Neural cell (in vitro differentiated cells): ENCODE results near the gene DISP3. TPM values are rescaled to one million over a fixed set of nuclear protein-coding genes. Genes with fewer than 3 reads are reported as not detected.

Experiments
- H2AFZ ChIP-seq: fragments of 200-600, 300-800 bp; sonication (generic), shearing (Covaris generic); 2 replicates; pipeline ENCODE4 v1.6.0; 2014; ENCODE audit warnings: low read depth, mild to moderate bottlenecking, antibody characterized with exemption, low read length, moderate library complexity
- H3F3A ChIP-seq: fragments of 200-600 bp; shearing (Covaris generic); 2 replicates; pipeline ENCODE4 v1.6.1; 2016; ENCODE audit warnings: mild to moderate bottlenecking, moderate library complexity, mixed read lengths, antibody characterized with exemption, low read length; ENCODE audit not compliant: insufficient read depth, poor library complexity, severe bottlenecking
- H3K27ac ChIP-seq: fragments of 200-600, 300-800 bp; sonication (generic), shearing (Covaris generic); 2 replicates; pipeline ENCODE4 v1.5.1; 2014; ENCODE audit warnings: mild to moderate bottlenecking, low read length, moderate library complexity
- H3K27me3 ChIP-seq: fragments of 300-800, 200-600 bp; sonication (generic), shearing (Covaris generic); 2 replicates; pipeline ENCODE4 v1.6.0; 2014; ENCODE audit warnings: mild to moderate bottlenecking, low read depth, low read length, moderate library complexity; ENCODE audit not compliant: insufficient read depth
- H3K36me3 ChIP-seq: fragments of 300-800, 200-600 bp; sonication (generic), shearing (Covaris generic); 2 replicates; pipeline ENCODE4 v1.5.1; 2014; ENCODE audit warnings: mild to moderate bottlenecking, antibody characterized with exemption, low read length, moderate library complexity; ENCODE audit not compliant: insufficient read depth
- H3K4me2 ChIP-seq: fragments of 300-800, 200-600 bp; sonication (generic), shearing (Covaris generic); 2 replicates; pipeline ENCODE4 v1.6.0; 2014; ENCODE audit warnings: mild to moderate bottlenecking, low read length
- H3K4me3 ChIP-seq: fragments of 300-800, 200-600 bp; sonication (generic), shearing (Covaris generic); 2 replicates; pipeline ENCODE4 v1.5.1; 2014; ENCODE audit warnings: mild to moderate bottlenecking, low read length, moderate library complexity
- H3K79me2 ChIP-seq: fragments of 200-600 bp; shearing (Covaris generic); replicated peaks from 2 replicates; pipeline ENCODE4 v1.6.0; 2014; ENCODE audit warnings: mild to moderate bottlenecking, low read length, moderate library complexity; ENCODE audit not compliant: insufficient read depth
- H3K9ac ChIP-seq: fragments of 300-800, 200-600 bp; sonication (generic), shearing (Covaris generic); 2 replicates; pipeline ENCODE4 v1.6.1; 2016; ENCODE audit warnings: mild to moderate bottlenecking, low read length, mixed read lengths
- H3K9me2 ChIP-seq: fragments of 200-600 bp; shearing (Covaris generic); 2 replicates; pipeline ENCODE4 v1.6.1; 2016; ENCODE audit warnings: mild to moderate bottlenecking, low read length, mixed read lengths; ENCODE audit not compliant: insufficient read depth
- H3K9me3 ChIP-seq: fragments of 200-600, 300-800 bp; sonication (generic), shearing (Covaris generic); 2 replicates; pipeline ENCODE4 v1.6.1; 2016; ENCODE audit warnings: mild to moderate bottlenecking, mixed run types, low read length, moderate library complexity, mixed read lengths
- H4K20me1 ChIP-seq: fragments of 200-600 bp; shearing (Covaris generic); 2 replicates; pipeline ENCODE4 v1.6.1; 2016; ENCODE audit warnings: mild to moderate bottlenecking, mixed run types; ENCODE audit not compliant: insufficient read depth
- EP300 ChIP-seq: fragments of 450-650 bp; conservative IDR thresholded peaks from 2 replicates; pipeline ENCODE4 v1.6.1; 2014; ENCODE audit warnings: antibody characterized with exemption, mild to moderate bottlenecking, moderate library complexity; ENCODE audit not compliant: poor library complexity, severe bottlenecking
- EZH2 ChIP-seq: fragments of 200-600, 300-800 bp; shearing (Covaris generic), sonication (generic); IDR thresholded peaks from 2 replicates; pipeline ENCODE4 v1.6.1; 2014; ENCODE audit warnings: antibody characterized with exemption, low read length, borderline replicate concordance, mild to moderate bottlenecking; ENCODE audit not compliant: insufficient read depth, poor library complexity, severe bottlenecking
- MXI1 ChIP-seq: fragments of 450-650 bp; conservative IDR thresholded peaks from 2 replicates; pipeline ENCODE4 v1.6.1; 2014; ENCODE audit warnings: antibody characterized with exemption, mild to moderate bottlenecking; ENCODE audit not compliant: poor library complexity, severe bottlenecking
- POLR2AphosphoS5 ChIP-seq: IDR thresholded peaks from 2 replicates; pipeline ENCODE4 v1.6.1; 2012
- RAD21 ChIP-seq: fragments of 450-650 bp; conservative IDR thresholded peaks from 2 replicates; pipeline ENCODE4 v1.6.1; 2014; ENCODE audit warnings: antibody characterized with exemption, mild to moderate bottlenecking, moderate library complexity
- SMC3 ChIP-seq: fragments of 450-650 bp; conservative IDR thresholded peaks from 2 replicates; pipeline ENCODE4 v1.6.1; 2014; ENCODE audit warnings: antibody characterized with exemption, mild to moderate bottlenecking, moderate library complexity; ENCODE audit not compliant: poor library complexity
- TAF1 ChIP-seq: IDR thresholded peaks from 2 replicates; pipeline ENCODE4 v1.6.1; 2012; ENCODE audit warnings: low read depth
- polyA plus RNA-seq: library from polyadenylated mRNA; depleted of rRNA; stranded (reverse); fragments of >200 nt; gene quantifications from 2 replicates; pipeline ENCODE4 v1.2.3, GENCODE V29; 2014
- TF ChIP-seq, protein P1 (sequence below): IDR thresholded peaks from 2 replicates; pipeline ENCODE4 v1.6.1; 2012; ENCODE audit warnings: borderline replicate concordance
- TF ChIP-seq, protein P2 (sequence below): fragments of 450-650 bp; IDR thresholded peaks from 2 replicates; pipeline ENCODE4 v1.5.1; 2014; ENCODE audit warnings: antibody characterized with exemption, mild to moderate bottlenecking, moderate library complexity; ENCODE audit not compliant: poor library complexity, severe bottlenecking

DISP3 gene
- polyA plus RNA-seq, 1 donor from 2014 or later, result 14.9 TPM

DNA sequence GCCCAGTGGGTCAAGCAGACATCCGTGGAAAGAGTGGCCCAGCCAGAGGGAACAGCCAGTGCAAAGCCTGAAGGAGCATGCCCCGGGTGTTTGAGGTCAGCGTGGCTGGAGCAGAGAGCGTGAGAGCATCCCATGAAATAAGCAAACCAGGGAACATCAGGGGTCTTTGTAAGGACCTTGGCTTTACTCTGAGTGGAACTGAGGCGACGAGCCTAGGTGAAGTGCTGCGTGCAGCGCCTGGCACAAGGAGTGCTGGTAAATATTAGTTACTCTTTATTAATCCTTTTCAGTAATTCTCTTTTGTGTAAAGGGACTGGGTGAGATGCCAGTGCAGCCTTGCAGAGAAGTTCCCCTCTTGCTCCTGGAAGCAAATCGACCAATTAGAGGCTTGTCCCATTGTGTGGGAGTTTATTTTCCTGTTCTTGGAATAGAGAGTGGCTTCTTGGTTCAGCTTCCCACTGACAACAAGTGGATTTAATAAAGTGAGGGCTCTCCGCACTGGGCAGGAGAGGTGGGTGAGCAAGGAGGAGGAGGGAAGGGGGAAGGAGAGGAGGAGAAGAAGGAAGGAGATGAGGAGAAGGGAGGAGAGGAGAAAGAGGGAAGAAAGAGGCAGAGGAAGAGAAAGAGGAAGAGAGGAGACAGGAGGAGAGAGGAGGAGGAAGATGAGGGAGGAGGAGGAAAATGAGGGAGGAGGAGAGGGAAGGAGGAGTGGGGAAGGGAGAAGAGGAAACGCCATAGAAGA, 37.6 kb upstream of the DISP3 start:
- Histone ChIP-seq H3K27ac (no peak overlapping the region), H3K9ac (no peak overlapping the region), H2AFZ (no peak overlapping the region), H3K9me2 (no peaks in the 10 kb centered on the region), H3K79me2 (no peaks in the 10 kb centered on the region), H3F3A (no peaks in the 10 kb centered on the region), H3K4me3 (no peak overlapping the region), H4K20me1 (no peaks in the 10 kb centered on the region), H3K27me3 (no peaks in the 10 kb centered on the region), H3K4me2 (no peak overlapping the region), H3K36me3 (no peaks in the 10 kb centered on the region), H3K9me3 (no peaks in the 10 kb centered on the region)
- TF ChIP-seq, protein P1, sequence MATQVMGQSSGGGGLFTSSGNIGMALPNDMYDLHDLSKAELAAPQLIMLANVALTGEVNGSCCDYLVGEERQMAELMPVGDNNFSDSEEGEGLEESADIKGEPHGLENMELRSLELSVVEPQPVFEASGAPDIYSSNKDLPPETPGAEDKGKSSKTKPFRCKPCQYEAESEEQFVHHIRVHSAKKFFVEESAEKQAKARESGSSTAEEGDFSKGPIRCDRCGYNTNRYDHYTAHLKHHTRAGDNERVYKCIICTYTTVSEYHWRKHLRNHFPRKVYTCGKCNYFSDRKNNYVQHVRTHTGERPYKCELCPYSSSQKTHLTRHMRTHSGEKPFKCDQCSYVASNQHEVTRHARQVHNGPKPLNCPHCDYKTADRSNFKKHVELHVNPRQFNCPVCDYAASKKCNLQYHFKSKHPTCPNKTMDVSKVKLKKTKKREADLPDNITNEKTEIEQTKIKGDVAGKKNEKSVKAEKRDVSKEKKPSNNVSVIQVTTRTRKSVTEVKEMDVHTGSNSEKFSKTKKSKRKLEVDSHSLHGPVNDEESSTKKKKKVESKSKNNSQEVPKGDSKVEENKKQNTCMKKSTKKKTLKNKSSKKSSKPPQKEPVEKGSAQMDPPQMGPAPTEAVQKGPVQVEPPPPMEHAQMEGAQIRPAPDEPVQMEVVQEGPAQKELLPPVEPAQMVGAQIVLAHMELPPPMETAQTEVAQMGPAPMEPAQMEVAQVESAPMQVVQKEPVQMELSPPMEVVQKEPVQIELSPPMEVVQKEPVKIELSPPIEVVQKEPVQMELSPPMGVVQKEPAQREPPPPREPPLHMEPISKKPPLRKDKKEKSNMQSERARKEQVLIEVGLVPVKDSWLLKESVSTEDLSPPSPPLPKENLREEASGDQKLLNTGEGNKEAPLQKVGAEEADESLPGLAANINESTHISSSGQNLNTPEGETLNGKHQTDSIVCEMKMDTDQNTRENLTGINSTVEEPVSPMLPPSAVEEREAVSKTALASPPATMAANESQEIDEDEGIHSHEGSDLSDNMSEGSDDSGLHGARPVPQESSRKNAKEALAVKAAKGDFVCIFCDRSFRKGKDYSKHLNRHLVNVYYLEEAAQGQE, result no peak
- TF ChIP-seq MXI1 (no peak), EP300 (no peak), EZH2 (no peak), TAF1 (no peak), POLR2AphosphoS5 (no peak)
- TF ChIP-seq, protein P2, sequence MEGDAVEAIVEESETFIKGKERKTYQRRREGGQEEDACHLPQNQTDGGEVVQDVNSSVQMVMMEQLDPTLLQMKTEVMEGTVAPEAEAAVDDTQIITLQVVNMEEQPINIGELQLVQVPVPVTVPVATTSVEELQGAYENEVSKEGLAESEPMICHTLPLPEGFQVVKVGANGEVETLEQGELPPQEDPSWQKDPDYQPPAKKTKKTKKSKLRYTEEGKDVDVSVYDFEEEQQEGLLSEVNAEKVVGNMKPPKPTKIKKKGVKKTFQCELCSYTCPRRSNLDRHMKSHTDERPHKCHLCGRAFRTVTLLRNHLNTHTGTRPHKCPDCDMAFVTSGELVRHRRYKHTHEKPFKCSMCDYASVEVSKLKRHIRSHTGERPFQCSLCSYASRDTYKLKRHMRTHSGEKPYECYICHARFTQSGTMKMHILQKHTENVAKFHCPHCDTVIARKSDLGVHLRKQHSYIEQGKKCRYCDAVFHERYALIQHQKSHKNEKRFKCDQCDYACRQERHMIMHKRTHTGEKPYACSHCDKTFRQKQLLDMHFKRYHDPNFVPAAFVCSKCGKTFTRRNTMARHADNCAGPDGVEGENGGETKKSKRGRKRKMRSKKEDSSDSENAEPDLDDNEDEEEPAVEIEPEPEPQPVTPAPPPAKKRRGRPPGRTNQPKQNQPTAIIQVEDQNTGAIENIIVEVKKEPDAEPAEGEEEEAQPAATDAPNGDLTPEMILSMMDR, result no peak

DNA sequence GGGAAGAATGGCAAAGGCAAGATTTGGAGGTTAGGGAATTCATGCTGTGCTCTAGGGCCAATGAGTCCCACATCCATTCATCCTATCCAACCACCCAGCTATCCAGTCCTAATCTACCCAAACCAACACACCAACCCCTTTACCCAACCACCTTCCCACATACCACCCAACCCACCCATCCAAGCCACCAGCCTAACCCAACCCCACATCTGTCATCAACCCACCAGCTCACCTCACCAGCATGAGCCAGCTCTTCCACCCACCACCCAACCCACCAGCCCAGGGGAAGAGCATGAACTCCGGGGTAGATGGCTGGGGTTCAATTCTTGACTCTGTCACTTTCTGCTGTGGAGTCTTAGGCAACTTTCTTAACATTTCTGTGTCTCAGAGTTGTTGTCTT, 35.9 kb upstream of the DISP3 start:
- no peak overlapping the region for H3K4me2 ChIP-seq
- no peak for TF ChIP-seq TAF1
- TF ChIP-seq RAD21, result no peak
- TF ChIP-seq SMC3, result no peak
- TF ChIP-seq, protein P1, result no peak
- TF ChIP-seq, protein P2, result no peak
- TF ChIP-seq MXI1, result no peak
- no peak for TF ChIP-seq EZH2
- TF ChIP-seq POLR2AphosphoS5, result no peak
- H3F3A ChIP-seq, result no peaks in the 10 kb centered on the region
- no peak overlapping the region for H3K9ac ChIP-seq
- no peak overlapping the region for H3K4me3 ChIP-seq
- no peaks in the 10 kb centered on the region for H3K9me2 ChIP-seq
- no peaks in the 10 kb centered on the region for H3K36me3 ChIP-seq
- no peaks in the 10 kb centered on the region for H4K20me1 ChIP-seq
- no peak overlapping the region for H3K27ac ChIP-seq
- no peaks in the 10 kb centered on the region for H3K27me3 ChIP-seq
- H3K9me3 ChIP-seq, result no peaks in the 10 kb centered on the region
- H3K79me2 ChIP-seq, result no peaks in the 10 kb centered on the region
- no peak overlapping the region for H2AFZ ChIP-seq
